ENCODE data around the gene HPSE2. TPM values are rescaled to one million over a fixed set of nuclear protein-coding genes. Genes with fewer than 3 reads are reported as not detected.

The HPSE2 gene
- total RNA-seq, 1 experiment from 2014 or later: not detected

- peak; percentile 78 for TF ChIP-seq CTCF (IDR thresholded peaks at IDR 0.05)
- no peak for TF ChIP-seq POLR2AphosphoS5 (IDR thresholded peaks at IDR 0.05; ENCODE audit: low read depth, low read length)
- TF ChIP-seq SIN3A (IDR thresholded peaks at IDR 0.05; ENCODE audit: borderline replicate concordance, insufficient read depth, low read depth, low read length): no peak
- Histone ChIP-seq H3K36me3 (ENCODE audit: control insufficient read depth, insufficient read depth, low read length) (no peaks in the 10 kb centered on the region), H3K27ac (ENCODE audit: low read length) (no peak overlapping the region), H3K27me3 (ENCODE audit: control insufficient read depth, insufficient read depth, low read length) (peaks cover 6% of the 10 kb centered on the region; the same call in 1 of the 2 replicates), H3K4me3 (ENCODE audit: low read depth in 2 of 2, low read length in 2 of 2) (no peak overlapping the region), H3K4me1 (ENCODE audit: control insufficient read depth, insufficient read depth, low read length) (no peaks in the 10 kb centered on the region), H3K9me3 (ENCODE audit: control insufficient read depth, insufficient read depth, low read depth, low read length) (no peaks in the 10 kb centered on the region)
- intact Hi-C loops (cut with micrococcal nuclease; ENCODE audit: unreplicated experiment) (no loop called here), in situ Hi-C loops (cut with HindIII; ENCODE audit: low pct_unique_long_range_greater_than_20kb, low sequenced_read_pairs) (no loop called here)
- CTCF ChIA-PET: interaction anchor here (1.5 kb wide), 1 partner anchor 705 kb away, joined by 5 read pairs; no protein-coding TSS in a partner anchor
- DNase-seq (ENCODE audit: low read depth, low spot score) (peak; percentile 7), ATAC-seq (peak; percentile 73)
- BruUV-seq (replicated peaks): no TSS peak
- POLR2A ChIA-PET: no interaction called here
Observed at GRCh38 chr10:99172128-99172738, 63.4 kb downstream of the HPSE2 start.

GRCh38 chr10:99170116-99170675 is 65.5 kb downstream of the HPSE2 start:
- ATAC-seq (no peak), DNase-seq (ENCODE audit: low read depth, low spot score) (no peak)
- Histone ChIP-seq H3K4me3 (ENCODE audit: low read depth in 2 of 2, low read length in 2 of 2) (no peak overlapping the region), H3K4me1 (ENCODE audit: control insufficient read depth, insufficient read depth, low read length) (no peaks in the 10 kb centered on the region), H3K27me3 (ENCODE audit: control insufficient read depth, insufficient read depth, low read length) (peaks cover 6% of the 10 kb centered on the region; the same call in 1 of the 2 replicates), H3K36me3 (ENCODE audit: control insufficient read depth, insufficient read depth, low read length) (no peaks in the 10 kb centered on the region), H3K27ac (ENCODE audit: low read length) (no peak overlapping the region), H3K9me3 (ENCODE audit: control insufficient read depth, insufficient read depth, low read depth, low read length) (no peaks in the 10 kb centered on the region)
- intact Hi-C loops (cut with micrococcal nuclease; ENCODE audit: unreplicated experiment) (no loop called here), in situ Hi-C loops (cut with HindIII; ENCODE audit: low pct_unique_long_range_greater_than_20kb, low sequenced_read_pairs) (no loop called here)
- POLR2A ChIA-PET: no interaction called here
- TF ChIP-seq SIN3A (IDR thresholded peaks at IDR 0.05; ENCODE audit: borderline replicate concordance, insufficient read depth, low read depth, low read length): no peak
- TF ChIP-seq TCF7L2 (IDR thresholded peaks at IDR 0.05; ENCODE audit: low read depth, low read length): no peak
- TF ChIP-seq POLR2AphosphoS5 (IDR thresholded peaks at IDR 0.05; ENCODE audit: low read depth, low read length): no peak
- TF ChIP-seq CTCF (IDR thresholded peaks at IDR 0.05): no peak
- TF ChIP-seq REST (IDR thresholded peaks at IDR 0.05; ENCODE audit: insufficient read depth in 1 of 2, low read depth in 2 of 2, low read length in 1 of 2): no peak
- CTCF ChIA-PET: no interaction called here
- BruUV-seq (replicated peaks): no TSS peak
